ENCODE results near the gene DPEP1. TPM values are rescaled to one million over a fixed set of nuclear protein-coding genes. Genes with fewer than 3 reads are reported as not detected.

Gene DPEP1
- total and polyA plus RNA-seq, 2 experiments from 2014 or later = 1.7 to 2.3 TPM

- Histone ChIP-seq H2AFZ (no peak overlapping the region), H3F3A (replicated peaks; ENCODE audit: low read depth) (peaks cover 8% of the 10 kb centered on the region; the same call in 1 of the 2 replicates), H3K27ac (ENCODE audit: low read depth) (no peak overlapping the region), H3K4me3 (no peak overlapping the region), H3K36me3 (ENCODE audit: insufficient read depth) (no peaks in the 10 kb centered on the region), H3K79me2 (replicated peaks; ENCODE audit: insufficient read depth) (no peaks in the 10 kb centered on the region), H4K20me1 (replicated peaks; ENCODE audit: insufficient read depth) (no peaks in the 10 kb centered on the region), H3K9me2 (ENCODE audit: insufficient read depth) (no peaks in the 10 kb centered on the region), H3K4me1 (ENCODE audit: insufficient read depth) (no peaks in the 10 kb centered on the region), H3K4me2 (no peak overlapping the region), H3K27me3 (ENCODE audit: insufficient read depth) (peaks cover 24% of the 10 kb centered on the region)
- peaks cover 13% of the 10 kb centered on the region for H3K27me3 Mint-ChIP-seq (ENCODE audit: insufficient read depth, low read depth, poor library complexity)
- no peak overlapping the region for H3K27ac Mint-ChIP-seq
- H3K36me3 Mint-ChIP-seq (ENCODE audit: low read depth) = peaks cover 8% of the 10 kb centered on the region
- H3K4me3 Mint-ChIP-seq = no peak overlapping the region
- H3K9me3 Mint-ChIP-seq = no peaks in the 10 kb centered on the region; the same call in 2 of the 3 replicates
- no peak for DNase-seq (ENCODE audit: low spot score)
- no peak for ATAC-seq
- TF ChIP-seq ZNF331 (CRISPR knock-in tag; IDR thresholded peaks at IDR 0.05; ENCODE audit: low read depth) (no peak), POLR2AphosphoS5 (IDR thresholded peaks at IDR 0.05; ENCODE audit: low read depth) (no peak), ETS1 (IDR thresholded peaks at IDR 0.05) (no peak), EZH2 (IDR thresholded peaks at IDR 0.05; ENCODE audit: low read depth, unreplicated experiment) (no peak), ZNF114 (CRISPR knock-in tag; IDR thresholded peaks at IDR 0.05) (no peak), REST (IDR thresholded peaks at IDR 0.05; ENCODE audit: unreplicated experiment) (no peak), CTCF (conservative IDR thresholded peaks at IDR 0.05; ENCODE audit: low read depth in 2 of 2) (no peak), CREB1 (CRISPR knock-in tag; IDR thresholded peaks at IDR 0.05; ENCODE audit: low read depth) (no peak), ZNF462 (CRISPR knock-in tag; IDR thresholded peaks at IDR 0.05) (no peak), STAT1 (IDR thresholded peaks at IDR 0.05; ENCODE audit: unreplicated experiment) (no peak), EZH2phosphoT487 (IDR thresholded peaks at IDR 0.05; ENCODE audit: unreplicated experiment) (no peak), NANOG (IDR thresholded peaks at IDR 0.05; ENCODE audit: borderline replicate concordance) (no peak)
- H3K4me1 Mint-ChIP-seq = no peaks in the 10 kb centered on the region
Measured at GRCh38 chr16:89579351-89579750, 34.1 kb upstream of the DPEP1 start.

Data from GM23338 (cell line).